22Rv1 (cell line): ENCODE measurements around the gene SLC10A1.

Source experiments
- H3K27ac ChIP-seq: fragments of 450-650 bp; 2 replicates; pipeline ENCODE4 v1.5.1; 2017
- ZFX ChIP-seq: fragments of 450-650 bp; IDR thresholded peaks from 2 replicates; pipeline ENCODE4 v1.6.1; 2017; ENCODE audit warnings: antibody characterized with exemption, borderline replicate concordance
- TF ChIP-seq, protein P1 (sequence below): fragments of 450-650 bp; IDR thresholded peaks from 2 replicates; pipeline ENCODE4 v1.5.1; 2017; ENCODE audit warnings: mild to moderate bottlenecking

Gene SLC10A1

DNA sequence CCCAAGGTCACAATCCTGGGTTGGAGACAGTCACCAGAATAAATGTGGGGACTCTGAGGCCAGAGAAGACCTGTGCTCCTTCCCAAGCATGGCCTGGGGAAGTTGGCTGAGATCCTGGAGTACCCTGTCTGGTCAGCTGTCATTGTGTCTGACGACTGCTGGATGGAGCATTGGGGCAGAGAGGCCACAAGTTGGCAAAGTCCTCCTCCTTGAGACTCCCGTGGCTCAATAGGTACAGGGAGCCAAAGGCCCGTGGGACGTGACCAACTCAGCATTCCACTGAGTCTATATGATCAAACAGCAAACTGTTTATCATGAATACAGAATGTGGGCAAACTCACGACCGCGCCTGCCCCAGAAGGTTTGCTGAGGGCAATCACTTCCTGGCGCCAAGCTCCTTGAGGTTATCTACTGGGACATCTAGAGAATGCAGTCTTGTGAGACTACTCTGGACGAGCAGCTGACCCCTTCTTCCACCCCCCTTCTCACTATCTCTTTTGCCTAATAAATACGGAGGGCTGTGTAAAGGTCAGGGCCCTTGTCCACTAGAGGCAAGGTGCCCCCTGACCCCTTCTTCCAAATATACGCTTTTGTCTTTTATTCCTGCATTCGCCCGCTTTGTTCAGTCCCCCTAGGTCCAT is 14.3 kb upstream of the SLC10A1 start:
- H3K27ac ChIP-seq, result no peak overlapping the region
- no peak for TF ChIP-seq ZFX

DNA sequence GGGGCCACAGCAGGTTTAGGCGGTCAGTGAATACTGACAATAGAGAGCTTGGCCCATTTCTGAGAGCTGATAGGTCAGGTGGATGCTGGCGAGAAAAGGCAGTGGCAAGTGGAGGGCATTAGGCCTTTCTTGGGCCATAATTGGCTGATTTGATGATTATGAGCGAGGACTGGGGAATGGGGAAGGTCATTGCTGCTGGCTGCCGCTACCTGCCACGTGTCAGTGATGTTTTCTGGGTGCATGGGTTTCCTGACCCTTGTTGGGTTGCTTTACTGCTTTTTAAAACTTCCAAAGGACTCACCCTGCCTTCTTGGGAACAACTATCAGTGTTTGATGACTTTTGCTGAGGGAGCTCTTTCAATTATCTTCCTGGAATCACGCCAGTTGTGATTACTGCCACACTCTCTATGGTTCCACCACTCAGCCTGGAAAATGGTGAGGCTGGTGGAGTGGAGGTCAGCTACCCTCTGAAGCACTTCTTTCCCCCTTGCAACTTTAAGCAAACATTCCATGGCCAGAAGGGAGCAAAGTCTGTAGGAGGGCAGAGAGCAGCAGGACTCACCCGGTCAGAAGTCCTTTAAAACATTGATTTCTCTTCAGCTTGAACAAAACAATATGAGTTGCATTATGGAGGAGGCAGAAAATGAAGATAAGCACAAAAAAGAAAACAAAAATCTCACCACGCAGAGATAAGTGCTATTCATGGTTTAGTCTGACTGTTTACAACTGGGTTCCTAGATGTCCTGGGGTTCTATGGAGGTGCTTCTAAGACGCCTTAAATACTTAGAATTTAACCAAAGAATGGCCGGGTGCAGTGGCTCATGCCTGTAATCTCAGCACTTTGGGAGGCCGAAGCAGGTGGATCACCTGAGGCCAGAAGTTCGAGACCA is 12.1 kb upstream of the SLC10A1 start:
- no peak for TF ChIP-seq ZFX
- TF ChIP-seq, protein P1, sequence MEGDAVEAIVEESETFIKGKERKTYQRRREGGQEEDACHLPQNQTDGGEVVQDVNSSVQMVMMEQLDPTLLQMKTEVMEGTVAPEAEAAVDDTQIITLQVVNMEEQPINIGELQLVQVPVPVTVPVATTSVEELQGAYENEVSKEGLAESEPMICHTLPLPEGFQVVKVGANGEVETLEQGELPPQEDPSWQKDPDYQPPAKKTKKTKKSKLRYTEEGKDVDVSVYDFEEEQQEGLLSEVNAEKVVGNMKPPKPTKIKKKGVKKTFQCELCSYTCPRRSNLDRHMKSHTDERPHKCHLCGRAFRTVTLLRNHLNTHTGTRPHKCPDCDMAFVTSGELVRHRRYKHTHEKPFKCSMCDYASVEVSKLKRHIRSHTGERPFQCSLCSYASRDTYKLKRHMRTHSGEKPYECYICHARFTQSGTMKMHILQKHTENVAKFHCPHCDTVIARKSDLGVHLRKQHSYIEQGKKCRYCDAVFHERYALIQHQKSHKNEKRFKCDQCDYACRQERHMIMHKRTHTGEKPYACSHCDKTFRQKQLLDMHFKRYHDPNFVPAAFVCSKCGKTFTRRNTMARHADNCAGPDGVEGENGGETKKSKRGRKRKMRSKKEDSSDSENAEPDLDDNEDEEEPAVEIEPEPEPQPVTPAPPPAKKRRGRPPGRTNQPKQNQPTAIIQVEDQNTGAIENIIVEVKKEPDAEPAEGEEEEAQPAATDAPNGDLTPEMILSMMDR, result no peak
- no peak overlapping the region for H3K27ac ChIP-seq

DNA sequence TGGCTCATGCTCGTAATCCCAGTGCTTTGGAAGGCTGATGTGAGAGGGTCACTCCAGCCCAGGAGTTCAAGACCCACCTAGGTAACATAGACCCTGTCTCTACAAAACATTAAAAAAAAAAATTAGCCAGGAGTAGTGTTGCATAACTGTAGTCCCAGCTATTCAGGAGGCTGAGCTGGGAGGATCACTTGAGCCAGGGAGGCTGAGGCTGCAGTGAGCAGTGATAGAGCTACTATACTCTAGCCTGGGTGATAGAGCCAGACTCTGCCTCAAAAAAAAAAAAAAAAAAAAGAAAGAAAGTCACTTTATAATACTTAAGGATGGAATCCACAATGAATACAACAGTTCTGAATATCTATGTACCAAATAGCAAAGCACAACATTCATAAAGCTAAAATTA is 10.2 kb upstream of the SLC10A1 start:
- TF ChIP-seq, protein P1, result no peak
- TF ChIP-seq ZFX, result no peak
- no peak overlapping the region for H3K27ac ChIP-seq

DNA sequence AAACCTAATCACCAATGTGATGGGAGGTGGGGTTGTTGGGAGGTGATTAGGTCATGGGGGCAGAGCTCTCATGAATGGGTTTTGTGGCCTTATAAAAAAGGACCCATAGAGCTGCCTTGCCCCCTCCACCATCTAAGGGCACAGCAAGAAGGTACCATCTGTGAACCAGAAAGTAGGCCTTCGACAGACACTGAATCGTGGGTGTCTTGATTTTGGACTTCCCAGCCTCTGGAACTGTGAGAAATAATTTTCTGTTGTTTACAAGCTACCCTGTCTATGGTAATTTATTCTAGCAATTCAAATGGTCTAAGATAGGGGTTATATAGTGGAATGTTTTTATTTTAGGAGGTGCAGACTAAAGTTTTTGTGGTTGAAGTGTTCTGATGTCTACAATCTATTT is 7.9 kb upstream of the SLC10A1 start:
- TF ChIP-seq, protein P1, result no peak
- no peak for TF ChIP-seq ZFX
- H3K27ac ChIP-seq, result no peak overlapping the region

DNA sequence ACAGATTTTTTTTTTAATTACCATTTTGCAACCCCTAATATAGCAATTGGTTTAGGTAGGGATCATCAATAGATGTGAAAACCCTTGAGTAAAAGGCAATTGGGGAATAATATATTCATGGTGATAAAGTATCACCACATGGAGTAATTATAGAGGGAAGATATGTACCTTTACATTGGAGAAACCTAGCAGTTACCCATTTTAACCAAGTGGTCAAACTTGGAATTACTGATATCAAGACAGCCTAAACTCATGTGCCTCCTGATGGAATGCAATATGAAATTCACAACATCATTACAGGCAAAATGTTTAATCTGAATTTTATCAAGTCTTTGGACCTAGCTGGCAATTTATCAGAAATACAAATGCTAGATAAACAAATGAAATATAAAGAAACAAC is 6.7 kb upstream of the SLC10A1 start:
- H3K27ac ChIP-seq, result no peak overlapping the region
- TF ChIP-seq, protein P1, result peak; percentile 16; the same call in 1 of the 2 replicates
- no peak for TF ChIP-seq ZFX

DNA sequence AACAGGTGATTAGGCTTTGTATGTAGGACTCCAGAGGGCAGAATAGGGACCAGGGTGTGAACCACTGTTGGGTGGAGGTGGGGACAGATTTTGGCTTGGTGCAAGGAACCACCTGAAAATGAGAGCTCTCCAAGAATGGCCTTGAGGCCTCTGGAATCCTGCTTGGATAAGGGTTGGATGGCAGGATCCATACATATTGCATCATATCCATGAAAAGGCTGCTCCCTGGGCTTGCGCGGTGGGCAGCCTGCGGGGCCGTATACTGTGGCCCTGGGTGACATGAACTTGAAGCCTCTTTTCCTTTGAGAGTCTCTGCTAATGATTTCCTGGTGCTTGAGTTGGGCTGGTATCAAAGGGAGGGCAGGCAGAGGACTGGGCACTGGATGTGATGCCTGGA is 1.3 kb upstream of the SLC10A1 start:
- no peak overlapping the region for H3K27ac ChIP-seq
- TF ChIP-seq ZFX, result no peak
- TF ChIP-seq, protein P1, result no peak

DNA sequence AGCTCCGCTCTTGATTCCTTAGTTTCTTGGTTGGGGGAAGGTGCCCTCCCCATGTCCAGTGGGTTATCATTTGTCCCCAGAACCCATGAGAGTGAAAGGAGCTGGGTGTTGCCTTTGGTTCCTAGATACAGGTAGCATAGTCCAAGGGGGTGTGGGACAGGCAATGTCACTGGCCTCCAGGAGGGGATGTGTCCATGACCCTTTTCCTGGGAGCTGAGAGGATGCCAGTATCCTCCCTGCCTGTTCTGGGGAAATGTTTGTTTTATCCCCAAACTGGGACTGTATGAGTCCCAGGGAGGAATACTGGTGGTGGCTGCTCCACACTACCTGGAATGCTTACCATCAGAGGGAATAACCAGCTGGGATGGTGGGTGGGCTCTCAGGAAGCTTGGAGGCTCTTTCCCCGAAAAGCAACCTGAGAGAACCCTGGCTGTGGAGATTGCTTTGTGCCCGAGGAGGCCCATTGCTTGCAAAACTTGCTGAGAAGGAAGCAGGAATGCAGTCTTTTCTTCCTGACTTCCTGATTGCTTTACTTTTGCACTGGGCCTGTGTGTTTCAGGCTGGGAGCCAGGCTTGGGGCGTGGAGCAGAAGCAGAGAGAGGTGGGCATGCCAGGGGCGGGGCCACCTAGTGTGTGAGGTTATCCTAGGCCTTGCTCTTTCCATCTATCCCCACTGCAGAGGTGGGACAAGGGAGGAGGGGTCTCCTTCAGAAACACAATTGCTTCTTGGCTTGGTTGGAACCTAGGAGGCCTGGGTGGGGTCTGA is 715 bp upstream of the SLC10A1 start:
- H3K27ac ChIP-seq, result no peak overlapping the region
- no peak for TF ChIP-seq ZFX
- TF ChIP-seq, protein P1, result no peak
